Hepatocyte (in vitro differentiated cells): Measurements from ENCODE around the gene TMEM116. TPM values are rescaled to one million over a fixed set of nuclear protein-coding genes. Genes with fewer than 3 reads are reported as not detected.
"Not testable (repeated sequence)": the region's sequence is repeated elsewhere in the genome, so short reads cannot be mapped to it uniquely, and the experiment has no call there.

ENCODE experiments used
- DNase-seq: peaks from one replicate; pipeline ENCODE4 v3.0.0-alpha.2; 2016; ENCODE audit warnings: low spot score
- H2AFZ ChIP-seq: fragments of 200-600 bp; sonication (generic); 2 replicates; pipeline ENCODE4 v1.6.0; 2016; ENCODE audit warnings: antibody characterized with exemption, mild to moderate bottlenecking
- H3K27ac ChIP-seq: fragments of 200-600 bp; sonication (generic); 2 replicates; pipeline ENCODE4 v1.5.1; 2016; ENCODE audit warnings: mild to moderate bottlenecking
- H3K27me3 ChIP-seq: fragments of 200-600 bp; sonication (generic); 2 replicates; pipeline ENCODE4 v1.6.1; 2016
- H3K36me3 ChIP-seq: fragments of 200-600 bp; sonication (generic); replicated peaks from 2 replicates; pipeline ENCODE4 v1.5.1; 2016; ENCODE audit warnings: low read depth; ENCODE audit not compliant: insufficient read depth
- H3K4me1 ChIP-seq: fragments of 200-600 bp; sonication (generic); 2 replicates; pipeline ENCODE4 v1.5.1; 2016; ENCODE audit warnings: mild to moderate bottlenecking, moderate library complexity; ENCODE audit not compliant: insufficient read depth
- H3K4me2 ChIP-seq: fragments of 200-600 bp; sonication (generic); 2 replicates; pipeline ENCODE4 v1.6.0; 2016
- H3K4me3 ChIP-seq: fragments of 200-600 bp; sonication (generic); 2 replicates; pipeline ENCODE4 v1.5.1; 2016; ENCODE audit warnings: mild to moderate bottlenecking
- H3K79me2 ChIP-seq: fragments of 200-600 bp; sonication (generic); 2 replicates; pipeline ENCODE4 v1.6.0; 2017; ENCODE audit warnings: mild to moderate bottlenecking
- H3K9me2 ChIP-seq: fragments of 200-600 bp; sonication (generic); replicated peaks from 2 replicates; pipeline ENCODE4 v1.6.0; 2017; ENCODE audit warnings: mild to moderate bottlenecking; ENCODE audit not compliant: insufficient read depth
- H3K9me3 ChIP-seq: fragments of 200-600 bp; sonication (generic); 2 replicates; pipeline ENCODE4 v1.5.1; 2016; ENCODE audit warnings: low read depth, mild to moderate bottlenecking
- H4K20me1 ChIP-seq: fragments of 200-600 bp; sonication (generic); 2 replicates; pipeline ENCODE4 v1.6.0; 2016; ENCODE audit warnings: mild to moderate bottlenecking; ENCODE audit not compliant: insufficient read depth, poor library complexity, severe bottlenecking
- EZH2 ChIP-seq: fragments of 200-600 bp; sonication (generic); IDR thresholded peaks from 2 replicates; pipeline ENCODE4 v1.6.1; 2016; ENCODE audit warnings: antibody characterized with exemption, mild to moderate bottlenecking, borderline replicate concordance
- EZH2phosphoT487 ChIP-seq: fragments of 200-600 bp; sonication (generic); IDR thresholded peaks from one replicate; pipeline ENCODE4 v1.6.1; 2018; ENCODE audit warnings: antibody characterized with exemption, mild to moderate bottlenecking, low read depth, moderate library complexity; ENCODE audit not compliant: unreplicated experiment, severe bottlenecking
- WGBS: methylation state at CpG from one replicate; pipeline ENCODE4 v1.1.6; 2016; ENCODE audit warnings: low lambda C conversion rate; ENCODE audit errors: missing lambda C conversion rate; 5-methylcytosine and 5-hydroxymethylcytosine counted together
- polyA plus RNA-seq: library from polyadenylated mRNA; unstranded; fragments of >200 nt; fragmentation: Nextera tagmentation; extraction: Ambion mirVana; gene quantifications from 2 replicates; pipeline ENCODE4 v1.2.1, GENCODE V29; 2016
- total RNA-seq: library from RNA; depleted of rRNA; stranded (reverse); fragments of >200 nt; gene quantifications from 2 replicates; pipeline ENCODE4 v1.2.3, GENCODE V29; 2014
- TF ChIP-seq, protein P1 (sequence below): fragments of 200-600 bp; sonication (generic); IDR thresholded peaks from 2 replicates; pipeline ENCODE4 v1.5.1; 2016; ENCODE audit warnings: antibody characterized with exemption, mild to moderate bottlenecking; ENCODE audit not compliant: poor library complexity

Gene TMEM116
- total and polyA plus RNA-seq, 2 experiments from 2014 or later = 11.2 to 13.1 TPM

DNA sequence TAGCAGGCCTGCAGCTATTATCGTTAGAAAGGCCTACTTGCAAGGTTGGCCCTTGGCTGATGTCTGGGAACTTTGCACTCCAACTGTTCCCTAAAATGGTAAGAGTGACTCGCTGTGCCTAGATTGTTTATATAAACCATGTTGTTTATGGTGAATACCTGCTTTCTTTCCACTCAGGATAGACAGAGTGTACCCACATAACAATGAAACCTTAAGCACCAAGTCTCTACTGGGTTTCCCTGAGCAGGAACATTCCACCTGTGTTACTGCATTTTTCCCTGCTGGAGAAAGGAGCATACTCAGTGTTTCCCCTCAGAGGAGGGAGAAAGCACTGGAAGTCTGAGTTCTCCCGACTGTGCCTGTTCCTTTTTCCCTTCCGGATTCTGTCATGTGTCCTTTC is 33.0 kb upstream of the TMEM116 start:
- Histone ChIP-seq H3K27ac (no peak overlapping the region), H3K4me3 (no peak overlapping the region), H3K36me3 (peaks cover 4% of the 10 kb centered on the region), H2AFZ (no peak overlapping the region), H3K79me2 (no peaks in the 10 kb centered on the region), H3K9me3 (no peaks in the 10 kb centered on the region), H3K9me2 (no peaks in the 10 kb centered on the region), H3K4me1 (no peaks in the 10 kb centered on the region), H3K27me3 (no peaks in the 10 kb centered on the region), H3K4me2 (no peak overlapping the region), H4K20me1 (no peaks in the 10 kb centered on the region)
- WGBS = 90% methylated on average over 4 of the region's 4 CpGs
- DNase-seq = no peak
- TF ChIP-seq EZH2 (no peak), EZH2phosphoT487 (no peak)
- TF ChIP-seq, protein P1, sequence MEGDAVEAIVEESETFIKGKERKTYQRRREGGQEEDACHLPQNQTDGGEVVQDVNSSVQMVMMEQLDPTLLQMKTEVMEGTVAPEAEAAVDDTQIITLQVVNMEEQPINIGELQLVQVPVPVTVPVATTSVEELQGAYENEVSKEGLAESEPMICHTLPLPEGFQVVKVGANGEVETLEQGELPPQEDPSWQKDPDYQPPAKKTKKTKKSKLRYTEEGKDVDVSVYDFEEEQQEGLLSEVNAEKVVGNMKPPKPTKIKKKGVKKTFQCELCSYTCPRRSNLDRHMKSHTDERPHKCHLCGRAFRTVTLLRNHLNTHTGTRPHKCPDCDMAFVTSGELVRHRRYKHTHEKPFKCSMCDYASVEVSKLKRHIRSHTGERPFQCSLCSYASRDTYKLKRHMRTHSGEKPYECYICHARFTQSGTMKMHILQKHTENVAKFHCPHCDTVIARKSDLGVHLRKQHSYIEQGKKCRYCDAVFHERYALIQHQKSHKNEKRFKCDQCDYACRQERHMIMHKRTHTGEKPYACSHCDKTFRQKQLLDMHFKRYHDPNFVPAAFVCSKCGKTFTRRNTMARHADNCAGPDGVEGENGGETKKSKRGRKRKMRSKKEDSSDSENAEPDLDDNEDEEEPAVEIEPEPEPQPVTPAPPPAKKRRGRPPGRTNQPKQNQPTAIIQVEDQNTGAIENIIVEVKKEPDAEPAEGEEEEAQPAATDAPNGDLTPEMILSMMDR = no peak

DNA sequence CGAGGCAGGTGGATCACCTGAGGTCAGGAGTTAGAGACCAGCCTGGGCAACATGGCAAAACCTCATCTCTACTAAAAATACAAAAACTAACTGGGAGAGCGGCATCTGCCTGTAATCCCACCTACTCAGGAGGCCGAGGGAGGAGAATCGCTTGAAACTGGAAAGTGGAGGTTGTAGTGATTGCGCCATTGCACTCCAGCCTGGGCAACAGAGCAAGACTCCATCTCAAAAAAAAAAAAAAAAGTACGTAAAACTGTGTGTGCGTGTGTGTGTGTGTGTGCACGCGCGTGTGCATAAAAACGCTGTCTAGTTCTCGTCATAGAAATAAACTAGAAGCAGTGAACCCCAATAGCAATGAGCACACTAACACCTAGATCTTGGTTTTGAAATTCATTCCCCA is 23.6 kb upstream of the TMEM116 start:
- H3K36me3 ChIP-seq, H2AFZ ChIP-seq, H3K79me2 ChIP-seq, H4K20me1 ChIP-seq, H3K27me3 ChIP-seq, H3K9me2 ChIP-seq, H3K4me2 ChIP-seq, H3K4me3 ChIP-seq, H3K9me3 ChIP-seq, H3K27ac ChIP-seq, DNase-seq, H3K4me1 ChIP-seq: not testable (repeated sequence)
- 92% methylated on average over 12 of the region's 12 CpGs for WGBS

DNA sequence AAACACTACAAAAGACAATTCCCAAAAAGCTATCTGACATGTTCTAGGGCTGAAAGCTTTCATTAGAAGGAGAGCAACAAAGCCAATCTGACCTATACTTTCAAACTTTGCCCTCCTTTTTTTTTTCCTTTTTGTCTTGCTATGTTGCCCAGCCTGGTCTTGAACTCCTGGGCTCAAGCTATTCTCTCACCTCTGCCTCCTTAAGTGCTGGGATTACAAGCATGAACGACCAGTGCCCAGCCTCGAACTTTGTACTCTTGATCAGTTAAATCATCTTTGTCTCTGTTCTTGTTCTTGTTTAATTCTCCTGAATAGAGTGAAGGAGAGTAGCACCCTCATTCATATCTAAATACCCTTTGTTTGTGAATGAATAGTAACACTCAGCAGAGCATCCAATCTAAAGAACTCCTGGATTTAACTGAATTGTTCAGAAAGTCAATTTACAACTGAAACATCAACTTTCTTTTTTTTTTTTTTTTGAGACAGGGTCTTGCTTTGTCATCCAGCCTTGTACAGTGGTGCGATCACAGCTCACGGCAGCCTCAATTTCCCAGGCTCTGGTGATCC is 22.3 kb upstream of the TMEM116 start:
- H3K36me3 ChIP-seq = no peaks in the 10 kb centered on the region
- H3K4me2 ChIP-seq = no peak overlapping the region
- H3K27ac ChIP-seq = no peak overlapping the region

DNA sequence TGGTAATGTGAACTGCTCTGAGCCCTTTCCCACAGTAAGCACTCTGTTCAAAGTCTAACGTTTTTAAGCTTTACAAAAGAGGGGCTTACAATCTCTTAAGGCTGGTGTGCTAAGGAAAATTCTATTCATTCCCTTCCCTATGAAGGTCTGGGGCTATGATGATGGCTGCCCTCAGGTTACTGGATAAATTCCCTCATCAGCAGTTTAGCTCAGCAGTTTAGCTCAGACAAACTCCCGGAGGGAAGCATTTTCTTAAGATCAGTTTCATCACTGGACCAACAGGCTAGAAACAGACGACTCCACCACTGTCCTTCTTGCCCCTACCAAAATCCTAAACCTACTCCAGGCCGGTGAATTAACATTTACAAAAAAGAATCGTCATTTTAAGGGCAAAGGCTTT is 19.3 kb upstream of the TMEM116 start:
- no peak for DNase-seq
- H2AFZ ChIP-seq = no peak overlapping the region
- 92% methylated on average over 5 of the region's 5 CpGs for WGBS
- H3K4me1 ChIP-seq = no peaks in the 10 kb centered on the region
- H3K9me2 ChIP-seq = no peaks in the 10 kb centered on the region
- no peak overlapping the region for H3K4me2 ChIP-seq
- no peak overlapping the region for H3K4me3 ChIP-seq
- H4K20me1 ChIP-seq = no peaks in the 10 kb centered on the region
- H3K27ac ChIP-seq = no peak overlapping the region
- TF ChIP-seq, protein P1 = no peak
- TF ChIP-seq EZH2 = no peak
- TF ChIP-seq EZH2phosphoT487 = no peak
- H3K36me3 ChIP-seq = no peaks in the 10 kb centered on the region
- no peaks in the 10 kb centered on the region for H3K27me3 ChIP-seq
- H3K79me2 ChIP-seq = no peaks in the 10 kb centered on the region
- H3K9me3 ChIP-seq = no peaks in the 10 kb centered on the region

More for the DNA sequence above, 22.3 kb upstream of the TMEM116 start:
- Histone ChIP-seq H2AFZ (no peak overlapping the region), H3K9me3 (no peaks in the 10 kb centered on the region), H3K4me3 (no peak overlapping the region), H3K79me2 (no peaks in the 10 kb centered on the region), H4K20me1 (no peaks in the 10 kb centered on the region), H3K27me3 (no peaks in the 10 kb centered on the region), H3K4me1 (no peaks in the 10 kb centered on the region), H3K9me2 (no peaks in the 10 kb centered on the region)
- DNase-seq = no peak
- WGBS = 85% methylated on average over 4 of the region's 4 CpGs
- TF ChIP-seq EZH2phosphoT487 (no peak), EZH2 (no peak)
- TF ChIP-seq, protein P1 = no peak
